ENCODE results near the gene CABLES1.
A peak's percentile ranks its signal among the peaks of the same experiment; 100 is the strongest.

The CABLES1 gene

DNA sequence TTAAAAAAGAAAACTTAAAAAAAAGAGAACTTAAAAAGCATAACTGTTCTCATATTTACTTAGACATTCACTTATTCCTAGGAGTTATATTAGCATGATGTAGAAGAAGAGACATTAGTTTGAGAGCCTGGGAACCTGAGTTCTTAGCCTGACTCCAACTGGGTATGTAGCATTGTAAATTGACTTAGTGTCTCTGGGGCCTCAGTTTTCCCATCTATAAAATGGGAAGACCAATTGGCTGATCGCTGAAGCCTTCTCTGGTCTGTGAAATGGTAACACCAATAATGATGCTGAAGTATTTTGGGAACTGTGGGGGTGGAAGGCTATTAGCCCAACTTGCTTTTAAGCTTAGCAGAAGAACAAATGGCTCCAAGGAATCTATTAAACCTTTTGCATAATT lies 55.9 kb downstream of the CABLES1 start:
- no peak for DNase-seq (ENCODE audit: low spot score)

DNA sequence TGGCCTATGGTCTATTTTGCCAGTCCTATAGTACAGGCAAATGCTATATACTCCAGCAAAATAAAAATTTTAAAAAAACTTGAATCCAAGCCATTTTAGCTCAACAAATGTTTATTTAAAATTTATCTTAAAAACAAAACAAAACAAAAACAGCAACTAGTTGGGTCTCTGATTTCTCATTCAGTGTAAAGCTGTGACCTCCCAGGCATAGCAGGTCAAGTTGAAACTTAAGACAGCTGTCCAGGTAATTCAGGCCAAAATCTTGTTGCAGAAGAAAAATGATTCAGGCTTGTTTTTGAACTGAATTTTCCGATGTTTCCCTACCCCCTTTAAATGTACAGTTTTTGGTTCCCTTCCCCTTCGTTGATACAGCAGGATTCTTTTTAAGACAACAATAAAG lies 58.5 kb downstream of the CABLES1 start:
- DNase-seq (ENCODE audit: low spot score): no peak

DNA sequence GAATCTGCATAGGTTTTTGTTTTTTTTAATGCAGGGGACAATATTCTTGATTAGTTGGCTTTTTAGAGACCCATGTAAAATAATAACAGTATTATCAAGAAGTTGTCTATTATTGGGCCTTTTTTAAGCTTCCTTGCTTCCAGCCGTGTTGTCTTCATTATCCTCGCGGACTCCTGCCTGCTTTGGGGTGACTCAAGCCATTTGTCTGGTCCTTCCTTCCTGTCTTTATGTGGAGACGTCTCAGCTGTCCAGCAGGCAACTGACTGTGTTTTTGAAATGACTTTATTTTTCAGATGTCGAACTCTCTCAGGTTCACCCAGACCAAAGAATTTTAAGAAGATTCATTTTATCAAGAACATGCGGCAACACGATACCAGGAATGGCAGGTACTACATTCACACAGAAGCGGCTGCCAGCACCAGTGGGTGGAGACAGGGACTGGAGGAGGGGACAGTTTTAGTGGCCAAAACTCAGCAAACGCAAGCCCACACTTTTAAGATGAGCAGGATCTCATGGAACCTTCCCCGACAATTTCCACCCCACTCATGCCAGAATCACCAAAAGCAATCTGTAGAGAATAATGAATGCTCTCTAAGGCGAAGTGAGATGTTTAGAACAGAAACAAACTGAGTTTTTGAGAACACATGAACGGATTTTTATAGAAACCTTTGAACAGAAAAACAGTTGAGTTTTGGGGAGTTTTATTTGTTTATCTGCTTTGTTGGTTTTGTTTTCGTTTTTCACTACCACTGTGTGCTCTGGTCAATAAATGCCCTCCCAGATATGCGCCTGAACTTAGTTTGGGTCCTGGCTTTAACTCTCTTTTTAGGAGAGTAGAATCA lies 59.1 kb downstream of the CABLES1 start:
- DNase-seq (ENCODE audit: low spot score): no peak

DNA sequence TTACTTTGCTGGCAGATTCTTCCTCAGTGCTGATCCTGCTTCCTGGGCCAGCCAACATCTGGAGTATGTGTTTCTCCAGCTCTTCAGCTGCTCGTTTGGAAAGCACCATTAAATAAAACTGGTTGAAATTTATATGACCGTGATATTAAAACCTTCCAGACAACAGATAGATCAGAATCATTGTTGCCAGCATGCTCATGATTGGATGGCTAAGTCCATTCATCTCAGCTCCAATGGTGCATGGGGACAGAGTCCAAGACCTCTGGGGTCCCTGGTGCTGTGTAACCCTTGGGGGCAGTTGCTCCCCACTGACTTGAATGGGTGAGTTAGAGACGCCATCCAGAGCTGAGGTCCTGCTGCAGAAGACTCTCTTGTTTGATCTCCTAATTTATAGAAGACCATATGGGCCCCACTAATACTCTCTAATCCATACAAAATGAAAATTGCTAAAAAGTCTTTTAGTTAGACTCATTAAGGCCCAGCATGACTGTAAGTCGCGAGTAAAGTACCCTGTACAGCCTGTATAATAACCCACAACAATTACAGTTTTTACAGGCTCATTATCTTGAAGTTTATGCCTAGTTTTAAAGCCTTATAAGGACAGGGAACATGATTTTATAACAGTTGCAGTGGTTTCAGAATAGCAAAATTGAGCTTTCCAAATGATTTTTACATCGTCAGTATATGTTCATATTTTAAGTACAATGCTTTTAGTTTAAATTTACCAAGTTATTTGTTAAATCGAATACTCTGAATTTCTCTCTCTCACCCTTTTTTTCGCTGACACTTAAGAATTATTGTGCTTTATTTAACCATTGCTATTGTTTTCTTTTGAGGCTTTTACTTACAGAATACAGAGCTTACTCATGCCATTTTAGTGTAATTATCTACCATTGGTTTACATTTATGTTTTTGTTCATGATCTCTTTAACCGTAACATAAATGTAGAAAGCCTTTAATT lies 60.0 kb downstream of the CABLES1 start:
- no peak for DNase-seq (ENCODE audit: low spot score)

DNA sequence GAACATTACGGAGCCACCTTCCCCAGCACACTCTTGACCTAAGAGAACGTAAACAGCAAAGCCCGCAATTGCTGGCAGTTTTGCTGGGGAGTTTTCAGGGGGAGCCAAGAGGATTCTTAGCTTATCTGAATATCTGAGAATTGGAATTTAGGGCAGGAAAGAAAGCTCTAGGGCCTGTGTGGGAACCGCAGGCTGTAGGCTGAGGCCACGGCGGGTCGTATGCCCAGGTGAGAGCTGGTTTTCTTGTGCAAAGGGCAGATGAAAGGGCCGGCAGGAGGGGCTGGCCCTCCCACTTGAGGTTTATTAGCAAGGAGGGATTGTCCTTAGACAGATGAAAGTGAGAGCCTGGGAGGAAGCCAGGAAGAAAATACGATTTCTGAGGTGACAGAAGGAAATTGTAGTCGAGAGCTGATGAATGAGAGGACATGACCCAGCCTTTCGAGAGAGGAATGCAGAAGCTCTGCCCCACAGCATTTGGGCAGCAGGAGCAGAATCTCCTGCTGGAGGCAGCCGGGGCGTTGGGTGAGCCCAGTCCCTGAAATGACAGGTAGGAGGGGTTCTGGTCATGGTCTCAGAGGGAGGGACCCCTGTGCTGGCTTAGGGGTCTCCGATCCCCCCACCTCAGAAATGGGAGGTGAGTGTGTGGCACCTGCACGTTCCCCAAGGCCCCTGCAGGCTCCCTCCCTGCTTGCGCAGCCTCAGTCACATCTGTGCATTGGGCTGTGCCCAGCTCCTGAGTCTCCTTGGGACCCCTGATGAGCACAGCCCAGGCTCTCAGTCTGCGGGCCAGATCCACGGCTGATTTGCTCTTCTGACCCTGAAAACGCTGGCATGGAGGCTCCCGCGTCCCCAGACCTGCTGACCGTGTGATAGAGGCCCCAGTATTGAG lies 61.1 kb downstream of the CABLES1 start:
- DNase-seq (ENCODE audit: low spot score): no peak

DNA sequence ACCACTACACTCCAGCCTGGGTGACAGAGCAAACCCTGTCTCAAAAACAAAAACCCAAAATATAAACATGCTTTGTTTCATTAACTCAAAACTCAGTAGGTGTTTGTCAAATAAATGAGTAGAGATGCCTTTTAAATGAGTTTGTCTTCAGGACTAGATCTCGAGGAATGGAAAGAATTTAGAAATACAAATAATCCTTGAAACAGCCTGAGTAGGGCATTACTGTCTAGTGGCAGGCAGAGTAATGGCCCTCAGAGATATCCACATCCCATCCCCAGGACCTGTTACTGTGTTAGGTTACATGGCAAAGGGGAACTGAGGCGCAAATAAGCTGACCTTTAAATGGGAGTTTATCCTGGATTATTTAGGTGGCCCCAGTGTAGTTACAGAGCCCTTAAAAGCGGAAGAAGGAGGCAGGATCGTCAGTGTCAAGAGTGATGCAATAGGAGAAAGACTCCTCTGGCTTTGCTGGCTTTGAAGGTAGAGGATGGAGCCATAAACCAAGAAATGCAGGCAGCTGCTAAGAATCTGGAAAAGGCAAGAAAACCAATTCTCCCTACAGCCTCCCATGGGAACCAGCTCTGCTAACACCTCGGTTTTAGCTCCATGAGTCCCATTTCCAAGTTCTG lies 63.0 kb downstream of the CABLES1 start:
- no peak for DNase-seq (ENCODE audit: low spot score)

DNA sequence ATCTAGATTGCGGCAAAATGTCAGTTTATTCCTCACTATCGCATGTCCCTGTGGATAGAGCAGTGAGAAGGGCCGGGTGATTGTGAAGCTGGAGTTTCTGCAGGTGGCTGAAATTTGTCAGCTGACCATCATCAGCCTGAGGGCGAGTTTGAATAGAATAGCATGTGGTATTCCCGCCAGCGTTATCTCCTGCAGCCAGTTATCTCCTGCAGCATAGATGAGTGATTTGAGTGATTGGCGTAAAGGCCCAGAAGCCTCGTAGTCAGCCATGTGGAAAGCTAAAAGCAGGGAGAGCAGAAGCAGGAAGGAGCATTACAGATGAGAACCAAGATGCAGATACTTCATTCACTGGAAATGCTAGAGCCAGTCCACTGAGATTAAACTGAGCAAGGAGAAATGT lies 65.5 kb downstream of the CABLES1 start:
- DNase-seq (ENCODE audit: low spot score): no peak

DNA sequence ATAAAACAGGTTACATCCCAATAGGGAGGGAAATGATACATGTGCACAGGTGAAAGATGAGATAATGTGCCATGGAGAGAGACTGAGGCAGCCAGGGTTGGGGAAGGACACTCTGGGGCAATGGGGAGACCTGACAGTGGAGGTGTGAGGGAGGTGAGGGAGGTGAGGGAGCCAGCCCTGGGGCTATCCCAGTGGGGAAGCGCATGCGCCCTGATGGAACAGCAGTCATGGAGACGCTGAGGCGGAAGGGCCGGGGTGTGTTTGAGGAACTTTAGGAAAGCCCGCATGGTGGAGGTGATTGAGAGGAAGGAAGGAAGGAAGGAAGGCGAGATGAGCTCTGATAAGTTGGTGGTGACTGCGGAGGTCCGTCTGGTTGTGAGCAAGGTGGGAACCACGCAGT lies 66.5 kb downstream of the CABLES1 start:
- DNase-seq (ENCODE audit: low spot score): no peak

DNA sequence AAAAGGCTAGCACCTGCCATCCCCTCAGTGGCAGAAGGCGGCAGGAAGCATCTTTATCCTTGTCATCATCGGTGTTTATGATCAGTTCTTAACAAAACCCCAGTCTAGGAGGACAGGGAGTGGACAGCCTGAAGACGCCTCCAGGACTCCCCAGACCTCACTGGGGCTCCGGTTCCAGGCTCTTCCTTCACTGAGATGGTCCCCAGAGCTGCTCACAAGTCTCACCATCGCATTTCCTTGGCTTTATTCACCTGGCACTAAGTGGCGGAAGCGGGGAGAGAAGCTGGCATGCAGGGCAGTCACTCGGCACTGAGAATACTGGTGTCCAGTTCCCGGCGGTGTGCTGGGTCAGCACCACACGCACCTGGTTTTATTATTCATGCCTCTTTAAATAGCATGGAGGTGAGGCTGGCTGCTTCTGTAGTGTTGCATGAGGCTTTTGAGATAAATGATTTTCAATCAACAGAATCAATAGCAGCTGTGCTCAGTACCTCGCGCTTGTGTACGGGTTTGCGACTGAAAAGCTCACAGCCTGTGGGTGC lies 68.7 kb downstream of the CABLES1 start:
- no peak for DNase-seq (ENCODE audit: low spot score)

DNA sequence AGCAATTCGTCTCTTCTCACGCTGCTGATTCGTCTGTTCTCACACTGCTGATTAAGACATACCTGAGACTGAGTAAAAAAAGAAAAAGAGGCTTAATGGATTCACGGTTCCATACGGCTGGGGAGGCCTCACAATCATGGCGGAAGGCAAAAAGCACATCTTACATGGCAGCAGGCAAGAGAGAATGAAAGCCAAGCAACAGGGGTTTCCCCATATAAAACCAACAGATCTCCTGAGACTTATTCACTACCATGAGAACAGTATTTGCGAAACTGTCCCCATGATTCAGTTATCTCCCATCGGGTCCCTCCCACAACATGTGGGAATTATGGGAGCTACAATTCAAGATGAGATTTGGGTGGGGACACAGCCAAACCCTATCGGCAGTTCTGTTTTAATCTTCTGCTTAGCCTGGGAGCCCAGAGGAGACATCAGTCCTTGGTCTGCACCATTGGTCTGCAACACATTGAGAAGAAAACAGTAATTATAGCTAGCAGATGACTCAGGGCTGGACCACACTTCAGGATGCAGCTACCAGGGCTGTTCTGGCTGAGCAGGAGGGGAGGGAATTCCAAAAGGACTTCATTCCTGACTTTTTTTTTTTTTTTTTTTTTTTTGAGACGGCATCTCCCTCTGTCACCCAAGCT lies 69.4 kb downstream of the CABLES1 start:
- no peak for DNase-seq (ENCODE audit: low spot score)

DNA sequence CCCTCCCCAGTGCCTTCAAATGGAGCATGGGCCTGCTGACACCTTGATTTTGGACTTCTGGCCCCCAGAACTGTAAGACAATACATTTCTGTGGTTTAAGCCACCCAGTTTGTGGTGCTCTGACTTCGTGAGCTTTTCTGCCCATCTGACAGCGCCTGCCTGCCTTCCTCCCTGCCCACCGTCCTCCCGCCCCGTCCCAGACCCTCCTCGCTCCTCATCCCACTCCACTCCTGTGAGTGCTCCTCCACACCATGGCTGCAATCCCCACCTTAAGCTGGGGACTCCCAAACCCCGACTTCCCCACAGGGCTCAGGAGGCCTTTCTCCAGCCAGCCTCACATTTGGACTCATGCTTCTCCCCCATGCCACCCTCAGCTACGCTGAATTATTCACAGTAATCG lies 70.7 kb downstream of the CABLES1 start:
- no peak for DNase-seq (ENCODE audit: low spot score)

DNA sequence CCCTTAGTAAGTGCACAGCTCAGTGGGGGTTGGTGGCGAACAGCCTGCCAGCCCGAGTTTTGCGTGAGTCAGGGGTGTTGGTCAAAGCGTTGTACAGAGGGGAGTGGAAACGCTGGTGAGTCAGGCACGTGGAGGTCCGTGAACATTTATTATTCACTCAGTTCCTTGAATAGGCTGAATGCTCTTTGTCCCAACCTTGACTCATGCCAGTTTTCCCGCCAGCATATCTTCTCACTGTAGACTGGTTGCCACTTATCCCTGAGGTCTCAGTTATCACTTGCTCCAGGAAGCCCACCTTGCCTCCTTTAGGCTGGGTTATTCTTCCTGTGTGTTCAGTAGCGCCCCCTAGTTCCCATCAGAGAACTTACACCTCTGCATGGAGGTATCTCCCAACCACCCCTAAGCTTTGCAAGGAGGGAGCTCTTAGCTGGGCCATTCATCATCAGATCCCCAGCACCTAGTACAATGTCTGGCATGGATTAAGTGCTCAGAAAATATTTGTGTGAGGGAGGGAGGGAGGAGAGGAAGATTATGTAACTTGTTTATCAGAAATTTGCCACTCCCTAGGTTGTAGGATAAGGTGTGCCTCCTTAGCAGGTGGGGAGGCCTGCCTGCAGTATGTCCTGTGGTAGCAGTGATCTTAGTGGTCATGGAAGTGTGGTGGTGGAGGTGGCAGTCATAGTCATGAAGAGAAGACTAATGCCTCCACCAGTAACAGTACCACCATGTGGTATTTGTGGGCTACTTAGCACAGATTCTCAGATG lies 72.1 kb downstream of the CABLES1 start:
- DNase-seq (ENCODE audit: low spot score): peak; percentile 17

DNA sequence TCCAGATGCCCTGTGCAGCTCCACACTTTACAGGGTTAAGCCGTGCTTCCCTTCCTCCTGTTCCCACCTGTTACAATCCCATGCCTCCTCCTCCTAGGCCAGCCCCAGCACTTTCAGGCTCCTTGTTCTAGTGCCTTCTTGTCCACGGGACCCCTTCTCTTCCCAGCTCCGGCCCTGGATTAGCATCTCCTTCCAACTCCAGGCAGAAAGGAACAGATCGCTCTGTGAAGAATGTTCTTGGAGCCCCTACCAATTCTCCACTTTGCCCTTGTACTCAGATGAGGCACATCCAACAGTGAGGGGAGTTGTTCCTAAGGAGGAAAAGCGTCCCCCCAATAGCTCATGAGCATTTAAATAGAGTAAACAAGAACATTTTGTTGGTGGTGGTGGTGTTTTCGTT lies 72.7 kb downstream of the CABLES1 start:
- DNase-seq (ENCODE audit: low spot score): no peak

DNA sequence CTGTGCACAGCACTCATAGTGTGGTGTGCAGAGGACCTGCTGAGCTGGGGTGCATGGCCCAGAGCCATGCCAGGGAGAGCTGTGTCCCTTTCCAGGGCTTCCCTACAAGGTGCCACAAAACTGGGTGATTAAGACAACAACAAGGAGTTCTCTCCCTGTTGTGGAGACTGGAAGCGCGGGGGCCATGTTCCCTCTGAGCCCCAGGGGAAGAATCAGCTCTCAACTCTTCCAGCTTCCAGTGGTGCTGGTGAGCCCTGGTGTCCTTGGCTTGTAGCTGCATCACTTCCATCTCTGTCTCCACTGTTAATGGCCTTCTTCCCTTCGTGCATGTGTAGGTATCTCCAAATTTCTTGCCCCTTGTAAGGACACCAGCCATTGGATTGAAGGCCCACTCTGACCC lies 73.3 kb downstream of the CABLES1 start:
- DNase-seq (ENCODE audit: low spot score): no peak

DNA sequence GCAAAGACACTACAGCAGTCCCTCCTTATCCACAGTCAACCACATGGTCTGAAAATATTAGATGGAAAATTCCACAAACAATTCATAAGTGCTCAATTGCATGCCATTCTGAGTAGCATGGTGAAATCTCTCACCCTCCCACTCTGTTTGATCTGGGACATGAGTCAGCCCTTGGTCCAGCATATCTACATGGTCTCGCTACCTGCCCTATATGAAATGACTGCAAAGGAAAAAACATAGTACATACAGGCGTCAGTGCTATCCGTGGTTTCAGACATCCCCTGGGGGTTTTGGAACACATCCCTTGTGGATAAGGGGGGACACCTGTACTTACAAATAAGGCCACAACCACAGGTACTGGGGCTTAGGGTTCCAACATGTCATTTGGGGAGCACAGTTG lies 73.7 kb downstream of the CABLES1 start:
- DNase-seq (ENCODE audit: low spot score): no peak

DNA sequence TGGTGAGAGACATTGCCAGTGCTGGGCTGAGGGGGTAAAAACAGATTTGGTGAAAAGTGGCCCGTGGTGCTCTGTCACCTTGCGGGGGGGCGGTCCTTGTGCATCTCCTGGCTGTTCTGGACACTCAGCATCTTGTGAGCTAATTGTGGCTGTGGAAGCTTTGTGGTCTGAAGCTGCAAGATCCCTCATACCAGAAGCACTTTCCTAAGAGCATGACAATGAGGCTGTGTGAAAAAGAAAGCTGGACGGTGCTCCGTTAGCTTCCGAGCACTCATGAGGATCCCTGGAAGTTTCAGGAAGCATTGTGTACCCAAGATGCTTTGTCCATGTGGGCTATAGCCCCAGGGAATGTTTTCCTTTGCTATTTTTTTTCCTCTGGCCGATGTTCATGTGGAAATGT lies 74.5 kb downstream of the CABLES1 start:
- DNase-seq (ENCODE audit: low spot score): no peak

DNA sequence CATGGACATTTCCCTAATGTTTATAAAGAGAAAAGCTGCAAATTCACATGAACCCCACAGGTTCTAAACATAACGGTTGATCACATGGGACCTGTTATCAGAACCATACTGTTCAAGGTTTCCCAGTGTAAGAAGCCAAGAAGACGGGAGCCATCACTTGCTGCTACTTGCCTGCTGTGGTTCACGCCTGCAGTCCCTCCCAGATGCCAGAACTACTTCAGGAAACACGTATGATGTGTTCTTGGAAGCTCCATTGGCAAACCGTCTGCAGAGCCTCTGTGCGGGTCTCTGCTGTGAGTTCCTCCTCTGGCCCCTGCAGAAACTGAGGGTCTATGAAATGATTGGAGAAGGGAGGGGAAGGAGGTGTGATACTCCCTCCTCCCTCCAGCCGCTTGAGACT lies 75.2 kb downstream of the CABLES1 start:
- no peak for DNase-seq (ENCODE audit: low spot score)

DNA sequence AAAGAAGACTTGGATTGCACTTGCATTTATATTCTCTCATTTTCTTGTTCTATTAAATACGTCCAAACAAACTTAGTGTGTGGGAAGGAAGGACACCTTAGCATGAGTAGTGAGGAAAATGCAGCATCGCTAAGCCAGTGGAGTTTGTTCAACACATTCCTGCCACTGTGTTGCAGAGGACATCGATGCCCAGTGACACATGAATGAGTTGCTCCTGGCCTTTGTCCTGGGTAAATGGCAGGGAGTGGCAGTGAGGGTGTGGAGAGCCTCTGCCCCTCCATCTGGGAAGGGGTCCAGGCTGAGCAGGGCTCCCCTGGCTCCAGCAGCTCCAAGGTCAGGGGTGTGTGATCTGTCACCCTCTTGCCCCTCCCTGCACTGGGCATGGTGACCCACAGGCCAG lies 75.9 kb downstream of the CABLES1 start:
- no peak for DNase-seq (ENCODE audit: low spot score)

DNA sequence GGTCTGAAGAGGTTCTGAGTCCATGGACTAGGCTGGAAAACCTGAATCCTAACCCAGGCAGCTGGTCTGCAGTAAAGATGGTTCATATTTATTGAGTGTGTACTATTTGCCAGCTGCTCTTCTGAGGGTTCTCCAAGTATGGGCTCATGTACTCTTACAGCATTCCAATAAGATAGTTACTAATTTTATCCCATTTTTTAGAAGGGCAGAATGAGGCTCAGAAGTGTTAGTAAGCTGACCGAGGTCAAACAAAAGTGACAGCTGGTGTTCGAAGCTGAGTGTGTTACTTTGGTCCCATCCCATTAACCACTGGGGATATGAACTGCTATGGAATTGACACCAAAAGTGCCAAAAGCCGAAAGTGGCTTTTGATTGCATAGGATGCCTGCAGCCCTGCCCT lies 76.9 kb downstream of the CABLES1 start:
- DNase-seq (ENCODE audit: low spot score): no peak

DNA sequence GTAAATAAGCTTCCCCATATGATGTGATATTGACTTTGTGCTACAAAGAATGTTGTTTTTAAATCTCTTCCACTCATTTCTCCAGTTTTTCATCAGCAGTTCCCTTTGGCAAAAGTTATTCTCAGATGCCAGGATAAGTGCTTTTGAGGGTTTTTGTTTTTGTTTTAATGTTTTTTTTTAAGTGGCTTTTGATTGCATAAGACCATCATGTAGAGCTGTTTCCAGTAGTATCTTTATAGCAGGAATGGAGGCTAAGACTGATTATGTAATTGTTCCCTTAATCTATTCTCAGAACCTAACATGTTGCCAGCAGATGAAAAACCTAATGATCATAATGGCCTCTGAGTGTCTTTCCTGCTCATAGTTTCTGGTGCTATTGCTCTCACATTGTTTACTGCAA lies 77.9 kb downstream of the CABLES1 start:
- DNase-seq (ENCODE audit: low spot score): no peak

Measured in hematopoietic multipotent progenitor cell treated with erythropoietin and hydrocortisone succinate and interleukin-3 and kit ligand, for 17 days (in vitro differentiated cells).